Measurements from ENCODE around the gene TEX36. TPM values are rescaled to one million over a fixed set of nuclear protein-coding genes. Genes with fewer than 3 reads are reported as not detected.
A peak's percentile ranks its signal among the peaks of the same experiment; 100 is the strongest.

TEX36 gene
- total and polyA plus RNA-seq, 9 of the 15 experiments (the other 6 are each of a cell fraction or from before 2014, with no cell fraction given) = 0.10 to 0.82 (median 0.15) TPM; not detected in 6

DNA sequence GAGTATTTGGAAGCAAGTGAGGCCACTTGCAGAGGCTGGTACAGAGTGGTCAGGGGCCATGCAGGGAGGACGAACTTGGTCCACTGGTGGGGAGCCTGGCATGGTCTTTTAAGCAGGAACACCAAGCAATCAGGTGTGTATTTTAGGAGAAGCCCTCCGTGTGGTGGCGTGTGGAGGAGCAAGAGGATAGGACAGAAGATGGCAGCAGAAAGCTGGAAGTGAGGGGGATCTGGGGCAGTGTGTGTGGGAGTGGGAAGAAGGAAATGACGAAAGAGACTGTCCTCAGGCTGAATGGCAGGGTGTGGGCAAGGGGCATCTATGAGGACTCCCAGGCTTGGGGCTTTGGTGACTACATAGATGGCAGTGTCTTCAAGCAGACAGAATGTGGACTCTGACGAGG is 51.2 kb downstream of the TEX36 start:
- no peak overlapping the region for H3K9ac ChIP-seq (ENCODE audit: insufficient read depth in 1 of 2, low read depth in 2 of 2, low read length in 2 of 2)
- no peaks in the 10 kb centered on the region for H4K20me1 ChIP-seq (replicated peaks; ENCODE audit: control insufficient read depth, insufficient read depth, low read length)
- H3K27ac ChIP-seq (ENCODE audit: extremely low read depth, low read depth, low read length) = no peak overlapping the region
- H3K9me3 ChIP-seq (replicated peaks; ENCODE audit: control insufficient read depth, insufficient read depth, low read depth, low read length) = no peaks in the 10 kb centered on the region
- POLR2A ChIA-PET = no interaction called here
- H3K27me3 ChIP-seq (ENCODE audit: control insufficient read depth in 2 of 2, insufficient read depth in 2 of 2, low read length in 2 of 2) = peaks cover 15 to 40% of the 10 kb centered on the region in 2 experiments; a peak in 4 of 5 replicates
- H3K79me2 ChIP-seq (ENCODE audit: control insufficient read depth, insufficient read depth, low read length) = no peaks in the 10 kb centered on the region
- no TSS peak for BruUV-seq (replicated peaks)
- H3K4me2 ChIP-seq (ENCODE audit: insufficient read depth, low read length) = no peak overlapping the region
- no peak for FAIRE-seq
- H2AFZ ChIP-seq (ENCODE audit: low read depth, low read length) = no peak overlapping the region
- intact Hi-C loops (cut with micrococcal nuclease) (loop anchor here (2.0 kb wide), 1 partner anchor 69 kb away; no protein-coding TSS in a partner anchor), in situ Hi-C loops (cut with MboI) (no loop called here)
- no peaks in the 10 kb centered on the region for H3K4me1 ChIP-seq (replicated peaks in 1 of 2; ENCODE audit: control insufficient read depth in 2 of 2, insufficient read depth in 2 of 2, low read length in 2 of 2)
- CTCF ChIA-PET (ENCODE audit: low intra/inter-chr PET ratio) = no interaction called here
- no peaks in the 10 kb centered on the region for H3K36me3 ChIP-seq (ENCODE audit: control insufficient read depth, insufficient read depth, low read length)
- peak in 1 of 4 experiments; percentile 9 for DNase-seq (ENCODE audit: extremely low read depth in 1 of 4, low spot score in 3 of 4)
- 0% methylated on average over 3 of the region's 5 CpGs for WGBS (ENCODE audit: insufficient coverage, low coverage, missing lambda C conversion rate)
- H3K4me3 ChIP-seq = no peak overlapping the region
- ATAC-seq = peak; percentile 49; the same call in 1 of the 3 replicates
- H3K9me1 ChIP-seq (ENCODE audit: control insufficient read depth, insufficient read depth, low read length) = no peaks in the 10 kb centered on the region
- TF ChIP-seq, protein P1, sequence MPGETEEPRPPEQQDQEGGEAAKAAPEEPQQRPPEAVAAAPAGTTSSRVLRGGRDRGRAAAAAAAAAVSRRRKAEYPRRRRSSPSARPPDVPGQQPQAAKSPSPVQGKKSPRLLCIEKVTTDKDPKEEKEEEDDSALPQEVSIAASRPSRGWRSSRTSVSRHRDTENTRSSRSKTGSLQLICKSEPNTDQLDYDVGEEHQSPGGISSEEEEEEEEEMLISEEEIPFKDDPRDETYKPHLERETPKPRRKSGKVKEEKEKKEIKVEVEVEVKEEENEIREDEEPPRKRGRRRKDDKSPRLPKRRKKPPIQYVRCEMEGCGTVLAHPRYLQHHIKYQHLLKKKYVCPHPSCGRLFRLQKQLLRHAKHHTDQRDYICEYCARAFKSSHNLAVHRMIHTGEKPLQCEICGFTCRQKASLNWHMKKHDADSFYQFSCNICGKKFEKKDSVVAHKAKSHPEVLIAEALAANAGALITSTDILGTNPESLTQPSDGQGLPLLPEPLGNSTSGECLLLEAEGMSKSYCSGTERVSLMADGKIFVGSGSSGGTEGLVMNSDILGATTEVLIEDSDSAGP (CRISPR knock-in tag; IDR thresholded peaks at IDR 0.05) = no peak
- TF ChIP-seq, protein P2, sequence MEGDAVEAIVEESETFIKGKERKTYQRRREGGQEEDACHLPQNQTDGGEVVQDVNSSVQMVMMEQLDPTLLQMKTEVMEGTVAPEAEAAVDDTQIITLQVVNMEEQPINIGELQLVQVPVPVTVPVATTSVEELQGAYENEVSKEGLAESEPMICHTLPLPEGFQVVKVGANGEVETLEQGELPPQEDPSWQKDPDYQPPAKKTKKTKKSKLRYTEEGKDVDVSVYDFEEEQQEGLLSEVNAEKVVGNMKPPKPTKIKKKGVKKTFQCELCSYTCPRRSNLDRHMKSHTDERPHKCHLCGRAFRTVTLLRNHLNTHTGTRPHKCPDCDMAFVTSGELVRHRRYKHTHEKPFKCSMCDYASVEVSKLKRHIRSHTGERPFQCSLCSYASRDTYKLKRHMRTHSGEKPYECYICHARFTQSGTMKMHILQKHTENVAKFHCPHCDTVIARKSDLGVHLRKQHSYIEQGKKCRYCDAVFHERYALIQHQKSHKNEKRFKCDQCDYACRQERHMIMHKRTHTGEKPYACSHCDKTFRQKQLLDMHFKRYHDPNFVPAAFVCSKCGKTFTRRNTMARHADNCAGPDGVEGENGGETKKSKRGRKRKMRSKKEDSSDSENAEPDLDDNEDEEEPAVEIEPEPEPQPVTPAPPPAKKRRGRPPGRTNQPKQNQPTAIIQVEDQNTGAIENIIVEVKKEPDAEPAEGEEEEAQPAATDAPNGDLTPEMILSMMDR (IDR thresholded peaks at IDR 0.05 in 2 of 3, conservative IDR thresholded peaks at IDR 0.05 in 1 of 3; ENCODE audit: insufficient read depth in 2 of 3, low read depth in 1 of 3, low read length in 3 of 3) = 0 out of 6 replicates have a peak, but pooled peaks of 1 of the 3 experiments have one; percentile 8
- TF ChIP-seq RAD21 (CRISPR knock-in tag; conservative IDR thresholded peaks at IDR 0.05 in 1 of 2, IDR thresholded peaks at IDR 0.05 in 1 of 2) = peak in 1 of 2 experiments; percentile 40; a peak in 2 of 4 replicates
